GM18526 (cell line): ENCODE measurements around the gene KRT7.

Experiments
- POLR2A ChIP-seq: IDR thresholded peaks from 3 replicates; pipeline ENCODE4 v1.6.1; 2011; ENCODE audit not compliant: insufficient read length; ENCODE audit errors: extremely low read depth

The KRT7 gene

GRCh38 chr12:52242442-52243258 lies 9.6 kb downstream of the KRT7 start:
- TF ChIP-seq POLR2A, result no peak

- TF ChIP-seq POLR2A, result no peak
Observed at GRCh38 chr12:52243259-52243855, 10.3 kb downstream of the KRT7 start.

- no peak for TF ChIP-seq POLR2A
Observed at GRCh38 chr12:52243856-52244614, 11.0 kb downstream of the KRT7 start.

- TF ChIP-seq POLR2A, result no peak
Observed at GRCh38 chr12:52244615-52244994, 11.6 kb downstream of the KRT7 start.

GRCh38 chr12:52245259-52245961 lies 12.4 kb downstream of the KRT7 start:
- no peak for TF ChIP-seq POLR2A

GRCh38 chr12:52245962-52246569 lies 13.0 kb downstream of the KRT7 start:
- TF ChIP-seq POLR2A, result no peak

- TF ChIP-seq POLR2A, result no peak
Observed at GRCh38 chr12:52246720-52247621, 13.9 kb downstream of the KRT7 start.

- no peak for TF ChIP-seq POLR2A
Observed at GRCh38 chr12:52247622-52248540, 14.8 kb downstream of the KRT7 start.

GRCh38 chr12:52248541-52249461 lies 15.8 kb downstream of the KRT7 start:
- no peak for TF ChIP-seq POLR2A

GRCh38 chr12:52249511-52250047 lies 16.5 kb downstream of the KRT7 start:
- TF ChIP-seq POLR2A, result no peak

GRCh38 chr12:52250048-52250990 lies 17.3 kb downstream of the KRT7 start:
- no peak for TF ChIP-seq POLR2A
